K562 (cell line): ENCODE data around the gene BRD3OS. TPM values are rescaled to one million over a fixed set of nuclear protein-coding genes. Genes with fewer than 3 reads are reported as not detected.

ENCODE experiments used
- ATAC-seq: fragments of 200-7000 bp; cut with Tn5 transposase; 3 replicates; pipeline ENCODE4 v1.9.1; 2020; ENCODE audit warnings: moderate library complexity
- BruUV-seq: library from RNA; stranded (reverse); fragments of 400-500 nt; replicated peaks from 2 replicates; lab custom pipeline; 2021; lab: Mats Ljungman, UMichigan
- CTCF ChIA-PET: fragments of 300-600 bp; formaldehyde crosslinking; extraction: SDS; loops from one replicate; lab custom pipeline; 2021; ENCODE audit warnings: low intra/inter-chr PET ratio; lab: Yijun Ruan, JAX
- POLR2A ChIA-PET: fragments of 300-600, 350-650 bp; sonication (Branson Sonifier 250); formaldehyde crosslinking; extraction: SDS; loops from one replicate; lab custom pipeline; 2021; ENCODE audit warnings: antibody characterized with exemption, inconsistent platforms; lab: Yijun Ruan, JAX
- DNase-seq, 4 experiments: peaks; one replicate each; pipeline versions ENCODE4 v3.0.0 to v3.0.0-alpha.2; 2011 to 2018; ENCODE audit warnings: low spot score in 3 of 4, mixed read lengths in 3 of 4; ENCODE audit errors: extremely low read depth in 1 of 4
- FAIRE-seq: peaks from 2 replicates; lab custom pipeline; 2011; peaks lifted over from hg19 to GRCh38; lab: Jason Lieb, UNC
- H2AFZ ChIP-seq: 2 replicates; pipeline ENCODE4 v1.6.0; 2011; ENCODE audit warnings: low read depth, low read length, control low read depth, inconsistent platforms
- H3K27ac ChIP-seq: fragments of 200-600 bp; 3 replicates; pipeline ENCODE4 v1.8.0; 2011; ENCODE audit warnings: low read depth, mild to moderate bottlenecking, control low read depth, inconsistent platforms, low read length, moderate library complexity, mixed read lengths; ENCODE audit errors: extremely low read depth
- H3K27me3 ChIP-seq, 2 experiments: fragments of 300-600 bp in 1 of 2; 2 replicates in 1 of 2; 3 replicates in 1 of 2; pipeline versions ENCODE4 v1.6.0 to v1.8.0; 2011; ENCODE audit warnings: inconsistent platforms in 2 of 2, low read length in 2 of 2, mild to moderate bottlenecking in 1 of 2, mixed read lengths in 1 of 2, moderate library complexity in 1 of 2; ENCODE audit not compliant: control insufficient read depth in 2 of 2, insufficient read depth in 2 of 2
- H3K36me3 ChIP-seq: fragments of 300-600 bp; 3 replicates; pipeline ENCODE4 v1.8.0; 2011; ENCODE audit warnings: mild to moderate bottlenecking, low read length, inconsistent platforms; ENCODE audit not compliant: control insufficient read depth, insufficient read depth
- H3K4me1 ChIP-seq, 2 experiments: fragments of 200-600 bp in 1 of 2; replicated peaks in 1 of 2; 2 replicates in 1 of 2; 3 replicates in 1 of 2; pipeline versions ENCODE4 v1.5.1 to v1.8.0; 2011; ENCODE audit warnings: inconsistent platforms in 2 of 2, low read length in 2 of 2, mild to moderate bottlenecking in 1 of 2, mixed read lengths in 1 of 2, moderate library complexity in 1 of 2; ENCODE audit not compliant: control insufficient read depth in 2 of 2, insufficient read depth in 2 of 2
- H3K4me2 ChIP-seq: 2 replicates; pipeline ENCODE4 v1.6.1; 2011; ENCODE audit warnings: low read length, control low read depth, inconsistent platforms, mixed read lengths; ENCODE audit not compliant: insufficient read depth
- H3K4me3 ChIP-seq: fragments of 200-600 bp; sonication (generic), shearing (Covaris generic); 2 replicates; pipeline ENCODE4 v1.5.1; 2016; ENCODE audit warnings: control low read depth, inconsistent platforms
- H3K79me2 ChIP-seq: fragments of 200-600 bp; 3 replicates; pipeline ENCODE4 v1.8.0; 2011; ENCODE audit warnings: low read length, inconsistent platforms; ENCODE audit not compliant: control insufficient read depth, insufficient read depth
- H3K9ac ChIP-seq, 2 experiments: 2 replicates each; pipeline versions ENCODE4 v1.6.0 to v1.6.1; 2011; ENCODE audit warnings: low read depth in 2 of 2, low read length in 2 of 2, control low read depth in 1 of 2, inconsistent platforms in 1 of 2, mild to moderate bottlenecking in 1 of 2, mixed read lengths in 1 of 2; ENCODE audit not compliant: insufficient read depth in 1 of 2
- H3K9me1 ChIP-seq: one replicate; pipeline ENCODE4 v1.6.0; 2011; ENCODE audit warnings: inconsistent platforms, mild to moderate bottlenecking, low read length, moderate library complexity; ENCODE audit not compliant: control insufficient read depth, insufficient read depth
- H3K9me3 ChIP-seq: replicated peaks from 2 replicates; pipeline ENCODE4 v1.5.1; 2011; ENCODE audit warnings: low read depth, low read length, inconsistent platforms; ENCODE audit not compliant: control insufficient read depth, insufficient read depth
- H4K20me1 ChIP-seq: replicated peaks from 2 replicates; pipeline ENCODE4 v1.6.1; 2011; ENCODE audit warnings: low read length, inconsistent platforms, mixed read lengths; ENCODE audit not compliant: control insufficient read depth, insufficient read depth
- POLR2G ChIP-seq: fragments of 200-400 bp; formaldehyde crosslinking; IDR thresholded peaks from 2 replicates; pipeline ENCODE4 v1.6.1; 2017; ENCODE audit warnings: low read depth, mild to moderate bottlenecking, antibody characterized with exemption, low read length, moderate library complexity
- PTRF ChIP-seq: fragments of 450-650 bp; IDR thresholded peaks from 2 replicates; pipeline ENCODE4 v1.6.1; 2016; ENCODE audit warnings: mild to moderate bottlenecking, missing genetic modification characterization, missing compliant biosample characterization
- WGBS: fragments of 100-300 bp; shearing (Covaris generic); methylation state at CpG from one replicate; pipeline ENCODE4 v1.1.6; 2016; ENCODE audit warnings: low coverage, mixed read lengths; ENCODE audit not compliant: insufficient coverage; ENCODE audit errors: missing lambda C conversion rate; 5-methylcytosine and 5-hydroxymethylcytosine counted together
- in situ Hi-C: fragments of 300-500 bp; cut with MboI; formaldehyde crosslinking; loops from 4 replicates; pipeline ENCODE4 v1.15.0; 2018; ENCODE audit warnings: inconsistent platforms, mixed read lengths
- intact Hi-C: fragments of 100-400 bp; cut with micrococcal nuclease; formaldehyde crosslinking; loops from 2 replicates; pipeline ENCODE4 v1.14.2; 2022
- polyA plus RNA-seq, 8 experiments: library from polyadenylated mRNA; depleted of rRNA in 4 of 8; stranded (reverse) in 5 of 8; unstranded in 3 of 8; fragments of >200 nt; fragmentation: Nextera tagmentation in 2 of 8; fragmentation: Illumina TruSeq in 1 of 8; extraction: Ambion mirVana in 2 of 8; extraction: Trizol in 1 of 8; gene quantifications; 2 replicates each; pipeline versions ENCODE4 v1.2.1 to v1.2.3, GENCODE V29; 2011 to 2014; ENCODE audit warnings: inconsistent platforms in 1 of 8, missing spikeins in 1 of 8
- total RNA-seq, 7 experiments: library from RNA; depleted of rRNA in 6 of 7; stranded (reverse); fragments of >200 nt in 6 of 7; fragmentation: Illumina TruSeq in 2 of 7; extraction: Trizol in 2 of 7; gene quantifications; 2 replicates each; pipeline versions ENCODE4 v1.2.1 to v1.2.3, GENCODE V29; 2011 to 2021; ENCODE audit warnings: low replicate concordance in 1 of 7

Gene BRD3OS
- total and polyA plus RNA-seq, 9 of the 15 experiments (the other 6 are each of a cell fraction or from before 2014, with no cell fraction given), result 1.1 to 8.7 (median 5.9) TPM

DNA sequence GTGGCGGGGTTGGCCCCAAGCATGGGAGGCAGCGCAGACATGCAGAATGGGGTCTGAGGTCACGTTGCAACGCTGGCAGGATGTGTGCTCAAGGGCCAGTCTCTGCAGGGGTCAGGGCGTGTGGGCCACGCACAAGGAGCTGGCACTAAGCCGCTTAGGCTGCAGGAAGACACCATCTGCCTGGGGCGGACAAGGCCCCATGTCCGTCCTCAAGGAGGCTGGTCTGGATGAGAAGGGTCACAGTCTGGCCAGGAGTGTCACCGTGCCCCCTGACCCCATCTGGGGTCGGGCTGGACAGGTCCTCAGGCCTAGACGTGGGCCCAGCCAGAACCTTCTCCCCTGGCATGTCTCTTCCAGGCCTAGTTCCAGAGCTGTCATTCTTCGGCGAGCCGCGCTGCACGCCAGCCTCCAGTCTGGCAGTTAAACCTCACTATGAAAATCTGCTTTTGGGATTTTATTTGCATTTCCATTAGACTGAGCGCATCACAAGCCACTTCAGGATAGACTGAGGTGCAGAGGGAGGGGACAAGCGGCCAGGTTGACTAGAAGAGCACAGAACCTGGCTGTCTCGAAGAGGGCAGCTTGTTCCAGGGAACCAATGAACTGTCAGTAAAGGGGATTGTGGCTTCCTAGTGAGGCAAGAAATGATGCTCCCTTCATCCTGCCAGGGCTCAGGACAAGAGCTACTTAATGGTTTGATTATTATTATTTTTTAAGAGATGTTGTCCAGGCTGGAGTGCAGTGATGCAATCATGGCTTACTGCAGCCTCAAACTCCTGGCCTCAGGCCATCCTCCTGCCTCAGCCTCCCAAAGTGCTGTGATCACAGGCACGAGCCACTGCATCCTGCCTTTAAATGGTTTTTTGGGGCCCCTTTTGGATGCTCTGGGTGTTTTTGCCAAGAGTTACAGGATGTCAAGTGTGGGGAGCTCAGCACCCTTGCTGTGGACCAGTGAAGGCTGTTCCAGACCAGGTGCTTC, 4.3 kb downstream of the BRD3OS start:
- H3K79me2 ChIP-seq, result no peaks in the 10 kb centered on the region
- H3K36me3 ChIP-seq, result peaks cover 28% of the 10 kb centered on the region; the same call in 2 of the 3 replicates
- no peak overlapping the region for H3K4me3 ChIP-seq
- H3K4me1 ChIP-seq, result peaks cover 2 to 25% of the 10 kb centered on the region in 2 experiments; a peak in 2 of 5 replicates
- H3K27me3 ChIP-seq, result no peaks in the 10 kb centered on the region
- DNase-seq (no peak), ATAC-seq (no peak), FAIRE-seq (no peak)
- intact Hi-C loops (no loop called here), in situ Hi-C loops (no loop called here)
- no peak overlapping the region for H2AFZ ChIP-seq
- no peaks in the 10 kb centered on the region for H4K20me1 ChIP-seq
- ChIA-PET POLR2A (interaction anchor here (1.0 to 1.7 kb wide), 2 partner anchors 14 to 16 kb away, joined by 3 to 4 read pairs; no protein-coding TSS in a partner anchor), CTCF (no interaction called here)
- no peaks in the 10 kb centered on the region for H3K9me1 ChIP-seq
- peak overlapping the region in 1 of 2 experiments; percentile 13; a peak in 1 of 4 replicates for H3K9ac ChIP-seq
- no TSS peak for BruUV-seq
- 75% methylated on average over 21 of the region's 21 CpGs for WGBS
- no peak overlapping the region for H3K27ac ChIP-seq
- TF ChIP-seq PTRF (tag) (no peak), POLR2G (peak; percentile 62)
- H3K9me3 ChIP-seq, result no peaks in the 10 kb centered on the region
- no peak overlapping the region for H3K4me2 ChIP-seq
